Measurements from ENCODE around the gene CDCA8. TPM values are rescaled to one million over a fixed set of nuclear protein-coding genes. Genes with fewer than 3 reads are reported as not detected.

Gene CDCA8
- total and polyA plus RNA-seq, 8 donors, result 3.4 to 32.6 (median 14.4) TPM

GRCh38 chr1:37656881-37657280 lies 35.4 kb upstream of the CDCA8 start:
- TF ChIP-seq CTCF (IDR thresholded peaks at IDR 0.05), result no peak
- ATAC-seq (no peak), DNase-seq (no peak)
- H3K27ac ChIP-seq, result no peak overlapping the region
- H3K27me3 ChIP-seq, result peaks cover 0 to 56% of the 10 kb centered on the region in 2 donors
- intact Hi-C loops (cut with DNase I), result no loop called here
- H3K4me1 ChIP-seq, result no peaks in the 10 kb centered on the region
- H3K4me3 ChIP-seq, result no peak overlapping the region
- H3K36me3 ChIP-seq, result no peaks in the 10 kb centered on the region
- H3K9me3 ChIP-seq, result no peaks in the 10 kb centered on the region

- no peaks in the 10 kb centered on the region for H3K4me1 ChIP-seq
- no peaks in the 10 kb centered on the region for H3K9me3 ChIP-seq
- H3K27ac ChIP-seq, result no peak overlapping the region
- H3K4me3 ChIP-seq, result no peak overlapping the region
- peaks cover 0 to 63% of the 10 kb centered on the region in 2 donors for H3K27me3 ChIP-seq
- DNase-seq, result no peak
- intact Hi-C loops (cut with DNase I), result no loop called here
- no peak for ATAC-seq
- H3K36me3 ChIP-seq, result no peaks in the 10 kb centered on the region
- TF ChIP-seq CTCF (IDR thresholded peaks at IDR 0.05), result no peak
Measured at GRCh38 chr1:37657620-37658412, 34.5 kb upstream of the CDCA8 start.

- no peaks in the 10 kb centered on the region for H3K36me3 ChIP-seq
- H3K4me1 ChIP-seq, result no peaks in the 10 kb centered on the region
- no peak for ATAC-seq
- no peak overlapping the region for H3K27ac ChIP-seq
- no peak overlapping the region for H3K4me3 ChIP-seq
- intact Hi-C loops (cut with DNase I), result no loop called here
- no peaks in the 10 kb centered on the region for H3K9me3 ChIP-seq
- peaks cover 0 to 69% of the 10 kb centered on the region in 2 donors for H3K27me3 ChIP-seq
- DNase-seq, result no peak
- TF ChIP-seq CTCF (IDR thresholded peaks at IDR 0.05), result no peak
Measured at GRCh38 chr1:37658486-37658885, 33.8 kb upstream of the CDCA8 start.

- Histone ChIP-seq H3K4me1 (no peaks in the 10 kb centered on the region), H3K36me3 (no peaks in the 10 kb centered on the region), H3K27me3 (peaks cover 0 to 72% of the 10 kb centered on the region in 2 donors), H3K27ac (no peak overlapping the region), H3K4me3 (no peak overlapping the region), H3K9me3 (no peaks in the 10 kb centered on the region)
- ATAC-seq, result no peak
- intact Hi-C loops (cut with DNase I), result no loop called here
- TF ChIP-seq CTCF (IDR thresholded peaks at IDR 0.05), result no peak
- DNase-seq, result no peak
Measured at GRCh38 chr1:37660664-37661063, 31.7 kb upstream of the CDCA8 start.

- peaks cover 0 to 67% of the 10 kb centered on the region in 2 donors for H3K27me3 ChIP-seq
- H3K9me3 ChIP-seq, result no peaks in the 10 kb centered on the region
- H3K4me3 ChIP-seq, result no peak overlapping the region
- no peak for DNase-seq
- no peak for TF ChIP-seq CTCF (IDR thresholded peaks at IDR 0.05)
- H3K36me3 ChIP-seq, result no peaks in the 10 kb centered on the region
- H3K4me1 ChIP-seq, result no peaks in the 10 kb centered on the region
- intact Hi-C loops (cut with DNase I), result no loop called here
- no peak for ATAC-seq
- no peak overlapping the region for H3K27ac ChIP-seq
Measured at GRCh38 chr1:37661401-37661800, 30.9 kb upstream of the CDCA8 start.

Measured in left lung (tissue), 10 donors.